ENCODE measurements around the gene UBA52. TPM values are rescaled to one million over a fixed set of nuclear protein-coding genes. Genes with fewer than 3 reads are reported as not detected.

Gene UBA52
- total and polyA plus RNA-seq, 2 of the 13 experiments (the other 11 are each of a cell fraction or from before 2014, with no cell fraction given), result 959 to 1,782 TPM

DNA sequence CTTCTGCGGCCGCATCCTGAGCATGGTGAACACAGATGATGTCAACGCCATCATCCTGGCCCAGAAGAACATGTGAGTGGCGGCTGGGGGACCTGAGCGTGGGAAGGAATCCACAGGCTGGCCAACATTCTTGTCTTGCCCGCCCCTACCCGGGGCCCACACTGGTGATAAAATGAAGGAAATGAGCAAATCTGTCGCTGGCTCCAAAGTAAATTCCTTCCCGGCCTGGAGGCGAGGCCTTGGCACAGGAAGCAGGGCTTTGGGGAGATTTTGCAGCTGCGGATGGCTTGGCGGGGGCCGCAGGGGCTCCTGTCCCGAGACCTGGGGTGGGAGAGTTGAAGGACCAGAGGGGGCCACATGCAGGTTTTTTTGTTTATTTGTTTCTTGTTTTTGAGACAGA, 9.6 kb upstream of the UBA52 start (continued):
- TF ChIP-seq SIN3A (IDR thresholded peaks at IDR 0.05; ENCODE audit: borderline replicate concordance, low read depth, low read length), result no peak
- no peak for TF ChIP-seq MIXL1 (CRISPR knock-in tag; IDR thresholded peaks at IDR 0.05)
- TF ChIP-seq MAFG (CRISPR knock-in tag; IDR thresholded peaks at IDR 0.05), result no peak

DNA sequence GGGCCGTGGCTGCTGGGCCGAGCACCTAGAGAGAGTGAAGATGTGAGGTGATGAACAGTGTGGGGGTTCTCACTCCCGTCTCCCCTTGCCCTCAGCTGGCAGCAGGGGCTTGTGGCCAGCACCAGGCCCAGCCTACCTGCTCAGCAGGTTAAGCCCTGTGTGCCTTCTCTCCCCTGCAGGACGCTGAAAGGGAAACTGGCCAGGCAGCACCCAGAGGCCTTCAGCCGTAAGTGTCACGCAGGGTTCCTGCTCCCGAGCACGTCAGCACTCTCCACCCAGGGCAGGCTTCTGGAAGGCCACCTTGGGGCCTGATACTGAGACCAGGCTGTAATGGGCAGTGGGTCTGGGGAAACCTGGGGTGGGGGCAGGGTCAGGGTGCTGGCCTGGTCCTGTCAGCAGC, 4.7 kb upstream of the UBA52 start:
- DNase-seq (ENCODE audit: low spot score) (no peak), ATAC-seq (no peak), FAIRE-seq (no peak)
- Histone ChIP-seq H3K9ac (ENCODE audit: insufficient read depth, low read depth, low read length) (no peak overlapping the region), H3K27ac (ENCODE audit: extremely low read length, insufficient read depth, low read length) (no peak overlapping the region), H3K27me3 (ENCODE audit: control insufficient read depth in 1 of 2, insufficient read depth in 2 of 2, low read length in 2 of 2) (no peaks in the 10 kb centered on the region; a peak in 1 of 5 replicates), H3K4me1 (ENCODE audit: insufficient read depth, low read length) (peaks cover 5% of the 10 kb centered on the region), H3K9me3 (ENCODE audit: low read length) (no peaks in the 10 kb centered on the region), H4K20me1 (ENCODE audit: insufficient read depth, low read length) (no peaks in the 10 kb centered on the region), H3K4me3 (replicated peaks in 1 of 3; ENCODE audit: insufficient read depth in 1 of 3, low read depth in 2 of 3, low read length in 3 of 3) (no peak overlapping the region), H2AFZ (ENCODE audit: low read length) (no peak overlapping the region), H3K36me3 (replicated peaks in 1 of 2; ENCODE audit: control insufficient read depth in 1 of 2, insufficient read depth in 2 of 2, low read length in 2 of 2) (peaks cover 21 to 64% of the 10 kb centered on the region in 2 experiments; a peak in 4 of 5 replicates), H3K79me2 (ENCODE audit: insufficient read depth, low read length) (peaks cover 3% of the 10 kb centered on the region), H3K4me2 (ENCODE audit: low read depth, low read length) (no peak overlapping the region)
- intact Hi-C loops (cut with micrococcal nuclease; ENCODE audit: unreplicated experiment), result no loop called here
- TF ChIP-seq AGO2 (optimal IDR thresholded peaks at IDR 0.05; ENCODE audit: low read depth, low read length), result peak; percentile 24
- TF ChIP-seq GTF2F1 (IDR thresholded peaks at IDR 0.05; ENCODE audit: low read length), result no peak
- in situ Hi-C loops (cut with HindIII; ENCODE audit: extremely low pct_ligation_motif_present, low pct_unique_long_range_greater_than_20kb), result no loop called here
- CTCF ChIA-PET (ENCODE audit: low intra/inter-chr PET ratio, low total read pairs), result no interaction called here
- BruUV-seq (replicated peaks), result no TSS peak
- POLR2A ChIA-PET, result no interaction called here
- WGBS (ENCODE audit: low lambda C conversion rate), result no CpG with 5 or more reads among the region's 8 CpGs

DNA sequence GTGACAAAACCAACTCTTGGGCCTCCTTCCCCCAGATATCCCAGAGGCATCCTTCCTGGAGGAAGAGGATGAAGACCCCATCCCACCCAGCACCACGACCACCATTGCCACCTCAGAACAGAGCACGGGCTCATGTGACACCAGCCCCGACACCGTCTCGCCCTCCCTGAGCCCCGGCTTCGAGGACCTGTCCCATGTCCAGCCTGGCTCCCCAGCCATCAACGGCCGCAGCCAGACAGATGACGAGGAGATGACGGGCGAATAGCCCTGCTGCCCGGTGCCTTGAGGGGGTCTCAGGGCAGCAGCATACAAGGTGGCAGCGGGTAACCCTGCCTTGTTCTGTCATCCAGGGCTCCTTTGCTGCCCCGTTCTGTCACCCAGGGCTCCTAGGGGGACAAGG, 3.3 kb upstream of the UBA52 start:
- Histone ChIP-seq H3K79me2 (ENCODE audit: insufficient read depth, low read length) (peaks cover 17% of the 10 kb centered on the region), H3K4me1 (ENCODE audit: insufficient read depth, low read length) (peaks cover 15% of the 10 kb centered on the region), H3K27me3 (ENCODE audit: control insufficient read depth in 1 of 2, insufficient read depth in 2 of 2, low read length in 2 of 2) (no peaks in the 10 kb centered on the region; a peak in 1 of 5 replicates), H3K4me3 (replicated peaks in 1 of 3; ENCODE audit: insufficient read depth in 1 of 3, low read depth in 2 of 3, low read length in 3 of 3) (no peak overlapping the region), H3K4me2 (ENCODE audit: low read depth, low read length) (no peak overlapping the region), H3K27ac (ENCODE audit: extremely low read length, insufficient read depth, low read length) (no peak overlapping the region), H4K20me1 (ENCODE audit: insufficient read depth, low read length) (peaks cover 8% of the 10 kb centered on the region), H3K9ac (ENCODE audit: insufficient read depth, low read depth, low read length) (no peak overlapping the region), H2AFZ (ENCODE audit: low read length) (no peak overlapping the region), H3K9me3 (ENCODE audit: low read length) (no peaks in the 10 kb centered on the region), H3K36me3 (replicated peaks in 1 of 2; ENCODE audit: control insufficient read depth in 1 of 2, insufficient read depth in 2 of 2, low read length in 2 of 2) (peaks cover 21 to 53% of the 10 kb centered on the region in 2 experiments; a peak in 4 of 5 replicates)
- no peak for FAIRE-seq
- 100% methylated on average over 1 of the region's 15 CpGs for WGBS (ENCODE audit: low lambda C conversion rate)
- ATAC-seq, result no peak
- no peak for TF ChIP-seq RFX3 (CRISPR knock-in tag; IDR thresholded peaks at IDR 0.05)
- no peak for TF ChIP-seq ZKSCAN1 (IDR thresholded peaks at IDR 0.05; ENCODE audit: low read length)
- TF ChIP-seq RBFOX2 (IDR thresholded peaks at IDR 0.05; ENCODE audit: low read depth, low read length), result peak; percentile 36; the same call in 1 of the 2 replicates
- TF ChIP-seq AGO2 (optimal IDR thresholded peaks at IDR 0.05; ENCODE audit: low read depth, low read length), result peak; percentile 43
- no peak for TF ChIP-seq POLR2A (IDR thresholded peaks at IDR 0.05; ENCODE audit: insufficient read depth in 1 of 2, low read depth in 2 of 2, low read length in 2 of 2)
- in situ Hi-C loops (cut with HindIII; ENCODE audit: extremely low pct_ligation_motif_present, low pct_unique_long_range_greater_than_20kb) (no loop called here), intact Hi-C loops (cut with micrococcal nuclease; ENCODE audit: unreplicated experiment) (no loop called here)
- POLR2A ChIA-PET, result no interaction called here
- no TSS peak for BruUV-seq (replicated peaks)
- DNase-seq (ENCODE audit: low spot score), result no peak
- CTCF ChIA-PET (ENCODE audit: low intra/inter-chr PET ratio, low total read pairs), result no interaction called here
